ENCODE results near the gene BRIP1. TPM values are rescaled to one million over a fixed set of nuclear protein-coding genes. Genes with fewer than 3 reads are reported as not detected.

The BRIP1 gene
- total and polyA plus RNA-seq, 2 experiments from 2014 or later: 8.0 to 23.1 TPM

DNA sequence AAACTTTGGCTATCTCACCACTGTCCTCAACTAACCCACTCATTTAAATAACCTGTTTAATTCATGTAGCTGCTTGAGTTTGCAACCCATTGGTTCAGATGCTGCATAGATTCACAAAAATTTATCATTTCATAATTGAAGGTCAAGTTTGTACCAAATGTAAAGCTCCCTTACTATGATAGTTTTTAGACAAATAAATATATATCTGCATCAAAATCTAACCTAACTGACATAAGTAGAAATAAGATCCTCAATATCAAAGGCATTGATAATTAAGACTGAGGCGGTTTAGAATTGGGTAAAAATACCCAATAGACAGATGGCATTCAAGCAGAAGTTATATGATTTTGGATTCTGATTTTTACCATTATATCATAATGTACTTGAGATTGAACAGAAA, 139.4 kb downstream of the BRIP1 start (continued):
- TF ChIP-seq, protein P1, sequence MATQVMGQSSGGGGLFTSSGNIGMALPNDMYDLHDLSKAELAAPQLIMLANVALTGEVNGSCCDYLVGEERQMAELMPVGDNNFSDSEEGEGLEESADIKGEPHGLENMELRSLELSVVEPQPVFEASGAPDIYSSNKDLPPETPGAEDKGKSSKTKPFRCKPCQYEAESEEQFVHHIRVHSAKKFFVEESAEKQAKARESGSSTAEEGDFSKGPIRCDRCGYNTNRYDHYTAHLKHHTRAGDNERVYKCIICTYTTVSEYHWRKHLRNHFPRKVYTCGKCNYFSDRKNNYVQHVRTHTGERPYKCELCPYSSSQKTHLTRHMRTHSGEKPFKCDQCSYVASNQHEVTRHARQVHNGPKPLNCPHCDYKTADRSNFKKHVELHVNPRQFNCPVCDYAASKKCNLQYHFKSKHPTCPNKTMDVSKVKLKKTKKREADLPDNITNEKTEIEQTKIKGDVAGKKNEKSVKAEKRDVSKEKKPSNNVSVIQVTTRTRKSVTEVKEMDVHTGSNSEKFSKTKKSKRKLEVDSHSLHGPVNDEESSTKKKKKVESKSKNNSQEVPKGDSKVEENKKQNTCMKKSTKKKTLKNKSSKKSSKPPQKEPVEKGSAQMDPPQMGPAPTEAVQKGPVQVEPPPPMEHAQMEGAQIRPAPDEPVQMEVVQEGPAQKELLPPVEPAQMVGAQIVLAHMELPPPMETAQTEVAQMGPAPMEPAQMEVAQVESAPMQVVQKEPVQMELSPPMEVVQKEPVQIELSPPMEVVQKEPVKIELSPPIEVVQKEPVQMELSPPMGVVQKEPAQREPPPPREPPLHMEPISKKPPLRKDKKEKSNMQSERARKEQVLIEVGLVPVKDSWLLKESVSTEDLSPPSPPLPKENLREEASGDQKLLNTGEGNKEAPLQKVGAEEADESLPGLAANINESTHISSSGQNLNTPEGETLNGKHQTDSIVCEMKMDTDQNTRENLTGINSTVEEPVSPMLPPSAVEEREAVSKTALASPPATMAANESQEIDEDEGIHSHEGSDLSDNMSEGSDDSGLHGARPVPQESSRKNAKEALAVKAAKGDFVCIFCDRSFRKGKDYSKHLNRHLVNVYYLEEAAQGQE (IDR thresholded peaks at IDR 0.05; ENCODE audit: unreplicated experiment): no peak
- TF ChIP-seq CREB1 (CRISPR knock-in tag; IDR thresholded peaks at IDR 0.05; ENCODE audit: low read depth) (no peak), JUNB (IDR thresholded peaks at IDR 0.05; ENCODE audit: unreplicated experiment) (no peak)
- TF ChIP-seq, protein P2, sequence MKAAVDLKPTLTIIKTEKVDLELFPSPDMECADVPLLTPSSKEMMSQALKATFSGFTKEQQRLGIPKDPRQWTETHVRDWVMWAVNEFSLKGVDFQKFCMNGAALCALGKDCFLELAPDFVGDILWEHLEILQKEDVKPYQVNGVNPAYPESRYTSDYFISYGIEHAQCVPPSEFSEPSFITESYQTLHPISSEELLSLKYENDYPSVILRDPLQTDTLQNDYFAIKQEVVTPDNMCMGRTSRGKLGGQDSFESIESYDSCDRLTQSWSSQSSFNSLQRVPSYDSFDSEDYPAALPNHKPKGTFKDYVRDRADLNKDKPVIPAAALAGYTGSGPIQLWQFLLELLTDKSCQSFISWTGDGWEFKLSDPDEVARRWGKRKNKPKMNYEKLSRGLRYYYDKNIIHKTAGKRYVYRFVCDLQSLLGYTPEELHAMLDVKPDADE (IDR thresholded peaks at IDR 0.05): no peak
- TF ChIP-seq, protein P3, sequence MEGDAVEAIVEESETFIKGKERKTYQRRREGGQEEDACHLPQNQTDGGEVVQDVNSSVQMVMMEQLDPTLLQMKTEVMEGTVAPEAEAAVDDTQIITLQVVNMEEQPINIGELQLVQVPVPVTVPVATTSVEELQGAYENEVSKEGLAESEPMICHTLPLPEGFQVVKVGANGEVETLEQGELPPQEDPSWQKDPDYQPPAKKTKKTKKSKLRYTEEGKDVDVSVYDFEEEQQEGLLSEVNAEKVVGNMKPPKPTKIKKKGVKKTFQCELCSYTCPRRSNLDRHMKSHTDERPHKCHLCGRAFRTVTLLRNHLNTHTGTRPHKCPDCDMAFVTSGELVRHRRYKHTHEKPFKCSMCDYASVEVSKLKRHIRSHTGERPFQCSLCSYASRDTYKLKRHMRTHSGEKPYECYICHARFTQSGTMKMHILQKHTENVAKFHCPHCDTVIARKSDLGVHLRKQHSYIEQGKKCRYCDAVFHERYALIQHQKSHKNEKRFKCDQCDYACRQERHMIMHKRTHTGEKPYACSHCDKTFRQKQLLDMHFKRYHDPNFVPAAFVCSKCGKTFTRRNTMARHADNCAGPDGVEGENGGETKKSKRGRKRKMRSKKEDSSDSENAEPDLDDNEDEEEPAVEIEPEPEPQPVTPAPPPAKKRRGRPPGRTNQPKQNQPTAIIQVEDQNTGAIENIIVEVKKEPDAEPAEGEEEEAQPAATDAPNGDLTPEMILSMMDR (conservative IDR thresholded peaks at IDR 0.05; ENCODE audit: low read depth in 2 of 2): no peak

DNA sequence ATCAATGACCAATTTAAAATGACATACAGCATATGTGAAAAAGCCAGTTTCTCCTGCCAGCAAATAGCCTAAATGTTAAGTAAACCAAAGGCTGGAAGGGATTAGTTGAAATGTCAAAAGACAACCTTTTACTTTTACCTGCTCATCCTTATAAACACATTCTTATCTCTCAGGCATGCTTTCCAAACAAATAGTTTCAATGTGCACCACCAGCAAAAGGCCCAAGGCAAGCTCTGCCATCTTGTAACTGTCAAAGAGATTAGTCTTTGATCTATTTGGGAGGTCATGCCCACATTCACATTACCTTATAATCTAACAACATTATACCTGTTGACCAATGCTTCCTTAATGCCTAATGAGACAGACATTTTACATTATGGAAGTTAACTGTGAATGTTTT, 140.1 kb downstream of the BRIP1 start:
- H3K79me2 ChIP-seq (replicated peaks; ENCODE audit: insufficient read depth): no peaks in the 10 kb centered on the region
- H3K27ac ChIP-seq (ENCODE audit: low read depth): no peak overlapping the region
- Mint-ChIP-seq H3K4me3 (no peak overlapping the region), H3K9me3 (peaks cover 5% of the 10 kb centered on the region; the same call in 2 of the 3 replicates), H3K4me1 (no peaks in the 10 kb centered on the region), H3K27me3 (ENCODE audit: insufficient read depth, low read depth, poor library complexity) (peaks cover 2% of the 10 kb centered on the region), H3K27ac (no peak overlapping the region), H3K36me3 (ENCODE audit: low read depth) (peaks cover 19% of the 10 kb centered on the region; the same call in 2 of the 3 replicates)
- no peaks in the 10 kb centered on the region for H3K4me1 ChIP-seq (ENCODE audit: insufficient read depth)
- H3K27me3 ChIP-seq (ENCODE audit: insufficient read depth): no peaks in the 10 kb centered on the region
- ATAC-seq: no peak
- H3K4me2 ChIP-seq: no peak overlapping the region
- no peak for DNase-seq (ENCODE audit: low spot score)
- H4K20me1 ChIP-seq (replicated peaks; ENCODE audit: insufficient read depth): no peaks in the 10 kb centered on the region
- no peaks in the 10 kb centered on the region for H3K36me3 ChIP-seq (ENCODE audit: insufficient read depth)
- H3K4me3 ChIP-seq: no peak overlapping the region
- no peaks in the 10 kb centered on the region for H3F3A ChIP-seq (replicated peaks; ENCODE audit: low read depth)
- H2AFZ ChIP-seq: no peak overlapping the region
- H3K9me2 ChIP-seq (ENCODE audit: insufficient read depth): no peaks in the 10 kb centered on the region
- no peak for TF ChIP-seq POLR2AphosphoS5 (IDR thresholded peaks at IDR 0.05; ENCODE audit: low read depth)
- TF ChIP-seq, protein P1 (IDR thresholded peaks at IDR 0.05; ENCODE audit: unreplicated experiment): no peak
- TF ChIP-seq, protein P2 (IDR thresholded peaks at IDR 0.05): no peak

All from GM23338 (cell line).